Gastrocnemius medialis (tissue), 4 donors: Measurements from ENCODE around the gene PHACTR3. TPM values are rescaled to one million over a fixed set of nuclear protein-coding genes. Genes with fewer than 3 reads are reported as not detected.

ENCODE experiments used
- ATAC-seq, 2 donors: fragments of 150-250 bp; one replicate each; pipeline ENCODE4 v1.9.1; 2016
- DNase-seq, 2 donors: peaks; one replicate each; pipeline ENCODE4 v3.0.0-alpha.2; 2019
- H3K27ac ChIP-seq, 4 donors: fragments of 200-600 bp; sonication (generic); 1 replicate in 1 of 4; 2 replicates in 3 of 4; pipeline ENCODE4 v1.5.1; 2016 to 2018; ENCODE audit warnings: mild to moderate bottlenecking in 2 of 4, moderate library complexity in 1 of 4
- H3K27me3 ChIP-seq, 3 donors: fragments of 200-600 bp; sonication (generic) in 2 of 3; 1 replicate in 1 of 3; 2 replicates in 2 of 3; pipeline versions ENCODE4 v1.5.1 to v1.6.0; 2016 to 2019; ENCODE audit warnings: mild to moderate bottlenecking in 1 of 3, moderate library complexity in 1 of 3
- H3K36me3 ChIP-seq, 2 donors: fragments of 200-600 bp; sonication (generic) in 1 of 2; one replicate each; pipeline ENCODE4 v1.5.1; 2017 to 2018
- H3K4me1 ChIP-seq, 2 donors: fragments of 200-600 bp; sonication (generic) in 1 of 2; one replicate each; pipeline ENCODE4 v1.5.1; 2016 to 2017; ENCODE audit warnings: mild to moderate bottlenecking in 2 of 2
- H3K4me3 ChIP-seq, 4 donors: fragments of 200-600 bp; sonication (generic) in 3 of 4; 1 replicate in 1 of 4; 2 replicates in 3 of 4; pipeline ENCODE4 v1.5.1; 2016 to 2019; ENCODE audit warnings: mild to moderate bottlenecking in 2 of 4
- H3K9me3 ChIP-seq, 3 donors: fragments of 200-600 bp; sonication (generic) in 2 of 3; 1 replicate in 1 of 3; 2 replicates in 2 of 3; pipeline ENCODE4 v1.5.1; 2016 to 2019
- CTCF ChIP-seq, 5 experiments: fragments of 450-650 bp in 3 of 5; fragments of 200-600 bp in 2 of 5; sonication (generic) in 2 of 5; IDR thresholded peaks in 4 of 5; conservative IDR thresholded peaks in 1 of 5; 1 replicate in 4 of 5; 2 replicates in 1 of 5; pipeline ENCODE4 v1.5.1; 2016 to 2019; ENCODE audit warnings: antibody characterized with exemption in 5 of 5, mild to moderate bottlenecking in 3 of 5, moderate library complexity in 3 of 5
- POLR2A ChIP-seq, 2 donors: fragments of 450-650 bp; IDR thresholded peaks; one replicate each; pipeline ENCODE4 v1.6.1; 2017; ENCODE audit warnings: antibody characterized with exemption in 2 of 2, mild to moderate bottlenecking in 2 of 2, moderate library complexity in 2 of 2
- in situ Hi-C, 4 donors: fragments of 200-750 bp; cut with MboI; loops; one replicate each; pipeline versions ENCODE4 v1.15.0 to v1.8.0; 2017; ENCODE audit warnings: low sequenced_read_pairs in 4 of 4
- intact Hi-C: fragments of 100-400 bp; cut with DNase I; formaldehyde crosslinking; loops from one replicate; pipeline ENCODE4 v1.15.1; 2023; ENCODE audit warnings: low total_unique reads
- total RNA-seq, 4 donors: library from RNA; depleted of rRNA; stranded (reverse); fragments of >200 nt; gene quantifications; one replicate each; pipeline versions ENCODE4 v1.1.0 to v1.2.3, GENCODE V29; 2016

The PHACTR3 gene
- total RNA-seq, 4 donors from 2014 or later, result 0.24 to 1.1 (median 0.59) TPM; not detected in 1

GRCh38 chr20:59770270-59770669 is 165.9 kb downstream of the PHACTR3 start:
- Histone ChIP-seq H3K4me1 (peaks cover 0 to 8% of the 10 kb centered on the region in 2 donors), H3K9me3 (no peaks in the 10 kb centered on the region), H3K36me3 (no peaks in the 10 kb centered on the region), H3K27me3 (no peaks in the 10 kb centered on the region), H3K27ac (no peak overlapping the region), H3K4me3 (no peak overlapping the region)
- in situ Hi-C loops (no loop called here), intact Hi-C loops (no loop called here)
- DNase-seq, result no peak
- ATAC-seq, result no peak
- TF ChIP-seq CTCF (IDR thresholded peaks at IDR 0.05 in 4 of 5, conservative IDR thresholded peaks at IDR 0.05 in 1 of 5) (no peak), POLR2A (IDR thresholded peaks at IDR 0.05) (no peak)

- in situ Hi-C loops, result no loop called here
- no peak for ATAC-seq
- DNase-seq, result no peak
- Histone ChIP-seq H3K27ac (no peak overlapping the region), H3K36me3 (no peaks in the 10 kb centered on the region), H3K27me3 (no peaks in the 10 kb centered on the region), H3K4me1 (peaks cover 0 to 8% of the 10 kb centered on the region in 2 donors), H3K9me3 (no peaks in the 10 kb centered on the region), H3K4me3 (no peak overlapping the region)
- TF ChIP-seq CTCF (IDR thresholded peaks at IDR 0.05 in 4 of 5, conservative IDR thresholded peaks at IDR 0.05 in 1 of 5) (no peak), POLR2A (IDR thresholded peaks at IDR 0.05) (no peak)
- intact Hi-C loops, result no loop called here
Measured at GRCh38 chr20:59770851-59771250, 166.5 kb downstream of the PHACTR3 start.

- DNase-seq, result no peak
- H3K27me3 ChIP-seq, result no peaks in the 10 kb centered on the region
- peak; percentile 33 to 48 for ATAC-seq
- TF ChIP-seq CTCF (IDR thresholded peaks at IDR 0.05 in 4 of 5, conservative IDR thresholded peaks at IDR 0.05 in 1 of 5) (no peak), POLR2A (IDR thresholded peaks at IDR 0.05) (no peak)
- no peaks in the 10 kb centered on the region for H3K9me3 ChIP-seq
- intact Hi-C loops, result no loop called here
- H3K4me3 ChIP-seq, result no peak overlapping the region
- no peaks in the 10 kb centered on the region for H3K36me3 ChIP-seq
- H3K27ac ChIP-seq, result peak overlapping the region in 1 of 4 donors; percentile 10
- in situ Hi-C loops, result no loop called here
- peaks cover 0 to 8% of the 10 kb centered on the region in 2 donors for H3K4me1 ChIP-seq
Measured at GRCh38 chr20:59771506-59772372, 167.4 kb downstream of the PHACTR3 start.

DNA sequence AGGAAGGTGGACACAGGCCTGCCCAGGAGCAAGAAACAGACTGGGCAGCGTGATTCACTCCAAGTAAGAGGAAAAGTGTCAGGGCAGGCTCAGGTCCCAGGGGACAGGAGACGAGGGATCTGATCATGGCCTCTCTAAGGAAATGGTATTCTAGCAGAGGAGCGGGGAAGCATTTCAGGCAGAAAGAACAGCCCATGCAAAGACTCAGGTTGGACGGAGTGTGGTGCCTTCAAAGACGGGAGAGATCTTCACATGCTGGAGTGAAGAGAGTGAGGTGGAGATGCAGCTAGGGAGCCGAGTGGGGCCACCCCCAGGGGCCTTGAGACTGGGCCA is 168.0 kb downstream of the PHACTR3 start:
- intact Hi-C loops (no loop called here), in situ Hi-C loops (no loop called here)
- Histone ChIP-seq H3K36me3 (no peaks in the 10 kb centered on the region), H3K4me3 (no peak overlapping the region), H3K4me1 (peaks cover 0 to 8% of the 10 kb centered on the region in 2 donors), H3K9me3 (no peaks in the 10 kb centered on the region), H3K27ac (no peak overlapping the region), H3K27me3 (no peaks in the 10 kb centered on the region)
- ATAC-seq (no peak), DNase-seq (no peak)
- no peak for TF ChIP-seq CTCF (IDR thresholded peaks at IDR 0.05 in 4 of 5, conservative IDR thresholded peaks at IDR 0.05 in 1 of 5)
- TF ChIP-seq POLR2A (IDR thresholded peaks at IDR 0.05), result no peak
